Hematopoietic multipotent progenitor cell treated with erythropoietin and hydrocortisone succinate and interleukin-3 and kit ligand, for 6 days (in vitro differentiated cells): Measurements from ENCODE around the gene CYP2C8.
"Not testable (repeated sequence)": the region's sequence is repeated elsewhere in the genome, so short reads cannot be mapped to it uniquely, and the experiment has no call there.

Source experiments
- DNase-seq: peaks from one replicate; pipeline ENCODE4 v3.0.0-alpha.2; 2015

Gene CYP2C8

DNA sequence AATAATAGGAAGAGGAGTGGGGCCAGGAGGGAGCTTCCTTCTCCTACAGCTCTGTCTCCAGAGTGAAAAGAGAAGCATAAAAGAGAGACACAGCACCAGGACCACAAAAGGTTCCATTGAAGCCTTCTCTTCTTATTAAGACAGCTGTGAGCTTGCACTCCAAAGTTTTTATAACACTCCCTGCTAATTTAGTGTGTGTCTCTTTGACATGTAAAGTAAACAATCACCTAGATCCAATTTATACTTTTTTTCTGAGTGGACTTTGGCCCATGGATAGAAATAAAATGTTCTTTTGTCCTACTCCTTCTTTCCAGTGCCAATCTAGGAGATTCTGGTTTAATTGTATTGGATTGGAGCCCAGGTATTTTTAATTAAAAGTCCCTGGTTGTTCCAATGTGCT lies at the start of gene CYP2C8:
Gene CYP2C8, minus strand, starts transcription at position 212 of the 400 bp plus-strand sequence. Its CDS starts 95 bp downstream, at position 117.
- DNase-seq = no peak

DNA sequence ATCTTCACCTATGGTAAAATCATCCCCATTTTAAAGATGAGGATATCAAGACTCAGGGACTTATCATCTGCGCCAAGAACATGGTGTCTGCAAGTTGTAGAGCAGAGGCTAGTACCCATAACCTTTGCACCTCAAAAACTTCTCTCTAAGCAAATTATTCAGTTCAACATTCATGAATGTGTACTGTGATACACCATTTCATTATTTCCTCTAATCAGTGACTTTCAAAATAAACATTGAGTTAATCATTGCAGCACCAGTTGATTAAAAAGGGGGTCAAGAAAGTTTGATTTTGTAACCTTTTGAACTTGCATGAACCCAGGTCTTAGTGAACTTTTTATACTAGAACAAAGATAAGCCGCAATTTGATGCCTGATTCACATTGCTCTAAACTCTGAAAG lies 47.6 kb upstream of the CYP2C8 start:
- DNase-seq = no peak

DNA sequence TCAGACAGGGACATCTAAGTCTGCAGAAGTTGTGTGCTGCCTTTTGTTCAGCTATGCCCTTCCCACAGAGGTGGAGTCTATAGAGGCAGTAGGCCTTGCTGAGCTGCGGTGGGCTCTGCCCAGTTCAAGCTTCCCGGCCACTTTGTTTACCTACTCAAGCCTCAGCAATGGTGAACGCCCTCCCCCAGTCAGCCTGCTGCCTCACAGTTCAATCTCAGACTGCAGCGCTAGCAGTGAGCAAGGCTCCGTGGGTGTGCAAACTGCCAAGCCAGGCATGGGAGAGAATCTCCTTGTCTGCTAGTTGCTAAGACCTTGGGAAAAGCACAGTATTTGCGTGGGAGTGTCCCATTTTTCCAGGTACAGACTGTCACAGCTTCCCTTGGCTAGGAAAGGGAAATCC lies 41.5 kb upstream of the CYP2C8 start:
- not testable (repeated sequence) for DNase-seq

DNA sequence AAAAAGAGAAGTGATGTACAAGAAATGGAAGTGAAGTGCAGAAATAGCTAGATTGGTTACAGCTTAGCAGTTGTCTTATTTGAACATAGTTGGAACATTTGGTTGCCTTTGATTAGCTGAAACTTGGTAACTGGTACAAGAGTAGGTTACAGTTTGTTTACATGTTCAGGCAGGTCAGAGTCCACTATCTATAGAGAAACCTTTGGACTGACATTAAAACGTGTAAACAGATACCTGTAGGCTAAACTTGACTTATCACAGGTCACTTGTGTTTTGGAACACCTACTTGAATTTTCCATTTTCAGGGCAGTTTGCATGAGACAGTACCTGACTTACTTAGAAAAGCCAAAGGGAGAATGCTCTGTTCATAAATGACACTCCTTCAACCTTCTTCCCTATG lies 28.5 kb upstream of the CYP2C8 start:
- DNase-seq = no peak

DNA sequence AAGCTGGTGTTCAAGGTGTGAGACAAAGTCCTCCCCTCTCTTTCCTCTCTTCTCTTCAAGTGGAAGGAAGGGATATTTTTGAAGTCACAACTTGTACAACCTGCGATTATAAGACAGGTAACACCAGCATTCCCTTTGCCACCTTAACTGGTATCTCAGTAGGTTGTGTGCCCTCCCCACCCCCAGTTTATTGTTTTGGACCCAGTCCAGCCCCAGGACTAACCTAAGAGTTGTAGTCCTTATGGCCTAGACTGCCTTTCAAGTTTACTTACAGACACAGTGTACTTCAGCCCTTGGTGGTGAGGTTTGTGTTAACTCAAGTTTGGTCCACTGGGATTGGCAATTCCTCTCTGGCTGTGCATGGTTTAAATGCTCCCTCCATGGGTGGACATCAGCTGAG lies 26.8 kb upstream of the CYP2C8 start:
- no peak for DNase-seq

DNA sequence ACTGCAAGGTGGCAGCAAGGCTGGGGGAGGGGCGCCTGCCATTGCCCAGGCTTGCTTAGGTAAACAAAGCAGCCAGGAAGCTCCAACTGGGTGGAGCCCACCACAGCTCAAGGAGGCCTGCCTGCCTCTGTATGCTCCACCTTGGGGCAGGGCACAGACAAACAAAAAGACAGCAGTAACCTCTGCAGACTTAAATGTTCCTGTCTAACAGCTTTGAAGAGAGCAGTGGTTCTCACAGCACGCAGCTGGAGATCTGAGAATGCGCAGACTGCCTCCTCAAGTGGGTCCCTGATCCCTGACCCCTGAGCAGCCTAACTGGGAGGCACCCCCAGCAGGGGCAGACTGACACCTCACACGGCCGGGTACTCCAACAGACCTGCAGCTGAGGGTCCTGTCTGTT lies 10.3 kb upstream of the CYP2C8 start:
- DNase-seq = not testable (repeated sequence)

DNA sequence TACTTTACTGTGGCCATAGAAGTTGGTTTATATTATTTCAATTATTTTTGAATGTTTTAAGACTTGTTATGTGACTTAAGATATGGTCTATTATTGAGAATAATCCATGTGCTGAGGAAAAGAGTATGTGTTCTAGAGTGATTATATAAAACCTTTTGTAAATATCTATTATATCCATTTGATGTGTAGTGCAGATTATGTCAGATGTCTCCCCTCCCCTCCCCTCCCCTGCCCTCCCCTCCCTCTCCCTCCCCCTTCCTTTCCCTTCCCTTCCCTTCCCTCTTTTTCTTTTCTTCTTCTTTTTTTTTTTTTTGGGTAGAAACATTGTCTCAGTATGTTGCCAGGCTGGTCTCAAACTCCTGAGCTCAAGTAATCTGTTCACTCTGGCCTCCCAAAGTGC lies 8.3 kb upstream of the CYP2C8 start:
- no peak for DNase-seq

DNA sequence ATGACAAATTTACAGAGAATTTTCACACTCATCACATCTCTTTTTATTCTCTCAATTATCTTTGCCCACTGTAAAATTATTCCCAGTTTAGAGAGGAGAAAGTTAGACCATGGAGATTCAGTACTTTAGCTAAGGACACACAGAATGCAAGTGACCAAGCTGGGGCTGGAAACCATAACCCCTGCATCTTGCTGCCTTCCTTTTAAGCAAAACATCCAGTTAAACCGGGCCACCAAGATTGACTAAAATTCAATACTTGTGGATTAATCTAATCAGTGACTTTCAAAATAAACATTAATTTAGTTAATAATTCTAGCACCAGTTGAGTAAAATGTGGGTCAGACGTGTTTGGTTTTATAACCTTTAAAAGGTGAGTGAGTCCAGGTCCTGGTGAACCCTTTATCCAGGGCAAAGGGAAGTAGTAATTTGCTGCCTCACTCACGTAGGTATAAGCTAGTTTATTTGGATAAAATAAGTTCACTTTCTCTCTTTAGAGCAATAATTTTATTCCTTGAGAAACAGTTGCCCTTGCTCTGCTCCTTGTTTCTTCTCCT lies 1.9 kb upstream of the CYP2C8 start:
- no peak for DNase-seq

DNA sequence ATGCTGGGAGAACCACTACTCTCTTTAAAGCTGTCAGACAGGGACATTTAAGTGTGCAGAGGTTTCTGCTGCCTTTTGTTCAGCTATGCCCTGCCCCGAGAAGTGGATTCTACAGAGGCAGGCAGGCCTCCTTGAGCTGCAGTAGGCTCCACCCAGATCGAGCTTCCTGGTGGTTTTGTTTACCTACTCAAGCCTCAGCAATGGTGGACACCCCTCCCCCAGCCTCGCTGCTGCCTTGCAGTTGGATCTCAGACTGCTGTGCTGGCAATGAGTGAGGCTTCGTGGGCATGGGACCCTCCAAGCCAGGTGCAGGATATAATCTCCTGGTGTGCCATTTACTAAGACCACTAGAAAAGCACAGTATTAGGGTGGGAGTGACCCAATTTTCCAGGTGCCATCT lies 5.2 kb downstream of the CYP2C8 start:
- not testable (repeated sequence) for DNase-seq

DNA sequence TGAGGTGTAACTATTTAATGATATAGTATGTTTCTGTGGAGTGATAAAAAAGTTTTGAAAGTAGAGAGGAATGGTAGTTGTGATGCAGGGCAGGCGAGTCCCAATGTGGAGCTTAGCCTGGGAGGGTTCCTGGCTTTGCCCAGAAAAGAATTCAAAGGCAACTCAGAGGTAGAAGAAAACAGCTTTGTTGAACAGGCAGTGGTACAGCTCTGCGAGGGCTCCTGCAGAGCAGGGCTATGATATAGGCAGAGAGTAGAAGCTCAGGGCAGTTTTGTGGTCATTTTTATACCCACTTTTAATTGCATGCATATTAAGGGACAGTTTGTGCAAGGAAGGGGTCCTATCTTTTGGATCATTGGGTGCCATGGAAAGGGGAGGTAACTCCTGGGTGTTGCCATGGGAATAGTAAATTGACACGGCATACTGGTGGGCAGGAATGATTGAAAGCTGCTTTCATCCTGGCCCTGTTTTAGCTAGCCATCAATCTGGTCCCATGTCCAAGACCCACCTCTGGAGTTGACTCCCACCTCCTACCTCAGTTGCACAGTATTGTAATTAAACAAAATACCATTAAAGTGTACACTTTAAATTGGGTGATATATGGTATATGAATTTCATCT lies 12.4 kb downstream of the CYP2C8 start:
- no peak for DNase-seq

DNA sequence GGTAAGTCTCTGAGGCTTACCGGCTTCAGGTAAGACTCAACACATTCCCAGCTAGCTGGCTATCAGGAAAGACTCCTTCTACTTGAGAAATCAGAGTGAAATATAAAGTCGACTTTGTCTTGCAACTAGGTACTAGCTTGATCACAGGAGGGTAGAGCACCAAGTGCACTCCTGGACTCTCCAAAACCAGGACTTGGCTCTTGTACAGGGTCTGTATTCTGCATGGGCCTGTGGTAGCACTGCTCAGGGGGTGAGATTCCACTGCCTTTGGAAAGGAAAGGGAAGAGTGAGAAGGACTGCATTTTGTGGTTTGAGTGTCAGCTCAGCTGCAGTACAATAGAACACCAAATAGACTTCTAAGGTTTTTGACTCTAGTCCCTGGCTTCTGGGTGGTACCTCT lies 19.4 kb downstream of the CYP2C8 start:
- no peak for DNase-seq

DNA sequence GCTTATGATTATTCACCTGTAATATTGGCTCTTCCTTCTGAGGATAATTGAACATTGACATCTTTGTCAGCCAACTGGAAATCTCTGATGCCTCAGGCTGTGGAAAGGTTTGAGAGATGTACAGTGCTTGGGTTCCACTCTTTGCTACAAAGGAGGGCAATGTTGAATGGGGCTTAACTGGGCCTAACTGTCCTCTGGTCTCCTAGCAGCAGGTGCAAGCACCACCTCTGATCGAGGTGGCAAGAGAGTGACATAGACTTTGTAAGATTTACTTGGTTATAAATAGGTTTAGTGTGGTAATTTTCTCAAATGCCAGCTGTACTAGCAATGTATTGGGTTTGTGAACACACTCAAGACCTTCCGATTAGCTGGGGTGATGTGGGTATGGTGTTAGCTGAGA lies 21.1 kb downstream of the CYP2C8 start:
- no peak for DNase-seq

DNA sequence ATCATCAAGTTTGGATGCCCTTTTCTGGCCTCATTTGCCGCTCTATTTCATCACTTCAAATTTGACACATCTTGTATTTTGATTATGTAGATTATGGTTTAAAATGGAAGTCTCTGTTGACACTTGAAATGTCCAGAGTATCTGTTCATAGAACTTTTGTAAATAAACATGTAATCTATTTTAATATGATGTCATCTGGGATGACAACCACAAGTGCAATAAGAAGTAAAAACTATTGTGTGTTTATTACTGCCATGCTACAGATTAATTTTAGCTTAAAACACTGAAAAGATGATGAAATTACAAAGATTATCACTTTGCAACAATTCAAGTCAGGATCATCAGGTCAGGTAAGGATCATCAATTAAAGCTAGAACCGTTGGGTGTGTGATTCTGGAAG lies 30.0 kb downstream of the CYP2C8 start:
- DNase-seq = no peak

DNA sequence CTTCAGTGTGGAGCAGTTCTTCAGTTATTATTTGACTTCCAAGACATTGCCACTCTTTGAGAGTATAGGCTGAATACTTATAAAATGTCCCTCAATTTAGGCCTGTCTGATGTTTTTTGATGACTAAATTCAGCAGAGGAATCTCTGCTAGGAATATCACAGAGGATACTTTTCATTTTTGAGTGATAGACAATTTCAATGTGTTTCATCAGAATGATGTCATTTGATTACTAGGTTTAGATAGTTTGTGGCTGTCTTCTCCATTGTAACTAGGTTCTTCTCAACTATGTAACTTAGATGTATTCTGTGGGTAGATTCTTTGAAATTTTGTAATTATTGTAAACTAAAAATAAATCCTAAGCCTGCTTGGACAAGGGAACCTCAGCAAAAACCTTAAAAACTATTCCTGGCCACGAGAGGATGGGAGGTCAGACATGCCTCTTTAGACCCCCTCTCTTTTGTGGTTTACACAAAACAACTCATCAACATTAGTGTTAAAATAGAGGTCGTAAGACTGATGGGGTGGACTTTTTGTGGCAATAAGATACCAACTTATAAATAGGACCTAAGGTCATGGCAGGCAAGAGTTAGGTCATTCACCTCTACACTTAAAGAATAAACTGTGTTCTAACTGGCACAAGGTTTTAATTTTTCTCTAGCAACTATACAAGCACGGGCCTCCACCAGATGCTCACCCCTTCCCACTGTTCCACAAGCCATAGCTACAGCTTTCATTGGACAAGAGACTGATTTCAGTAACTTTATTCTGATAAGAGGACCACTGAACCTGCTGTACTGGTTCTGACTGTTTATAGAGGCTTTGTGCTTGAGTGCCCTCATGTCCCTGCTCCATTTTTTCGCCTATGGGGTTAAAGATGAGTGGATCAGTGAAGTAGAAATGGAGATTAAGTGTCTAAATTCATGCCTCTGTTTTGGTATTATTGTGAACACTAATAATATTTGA lies 33.7 kb downstream of the CYP2C8 start:
- DNase-seq = no peak

DNA sequence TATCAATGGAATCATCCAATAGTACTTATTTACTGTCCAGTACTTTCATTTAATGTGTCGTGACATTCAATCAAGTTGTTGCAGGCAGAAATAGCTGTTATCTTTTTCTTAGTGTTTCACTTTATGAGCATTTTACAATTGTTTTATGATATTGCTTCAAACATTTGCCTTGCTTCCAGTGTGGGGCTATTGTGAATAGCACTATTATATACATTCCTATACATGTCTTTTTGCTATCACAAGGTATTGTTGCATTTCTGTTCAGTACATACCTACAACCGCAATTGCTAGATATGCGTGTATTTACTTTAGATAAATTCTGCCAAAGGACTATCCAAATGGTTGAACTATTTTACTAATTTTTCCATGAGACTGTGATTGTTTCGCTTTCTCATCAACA lies 34.9 kb downstream of the CYP2C8 start:
- DNase-seq = no peak

DNA sequence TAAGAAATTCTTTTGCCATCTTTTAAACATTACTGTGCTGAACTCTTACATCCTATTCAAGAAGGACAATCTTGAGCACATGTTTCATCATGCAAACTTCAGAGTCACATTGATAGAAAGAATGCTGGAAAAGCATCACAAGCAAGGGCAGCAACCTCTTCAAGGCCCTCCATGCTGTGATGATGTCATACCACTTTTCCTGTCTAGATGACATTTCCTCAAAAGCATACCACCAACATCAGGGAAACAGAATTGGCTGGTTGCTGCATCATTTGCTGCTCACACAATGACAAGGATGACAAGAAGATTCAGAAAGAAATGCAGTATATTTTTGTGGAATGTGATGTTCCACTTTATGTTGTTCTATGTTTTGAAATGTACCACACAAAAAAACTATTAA lies 37.6 kb downstream of the CYP2C8 start:
- no peak for DNase-seq

DNA sequence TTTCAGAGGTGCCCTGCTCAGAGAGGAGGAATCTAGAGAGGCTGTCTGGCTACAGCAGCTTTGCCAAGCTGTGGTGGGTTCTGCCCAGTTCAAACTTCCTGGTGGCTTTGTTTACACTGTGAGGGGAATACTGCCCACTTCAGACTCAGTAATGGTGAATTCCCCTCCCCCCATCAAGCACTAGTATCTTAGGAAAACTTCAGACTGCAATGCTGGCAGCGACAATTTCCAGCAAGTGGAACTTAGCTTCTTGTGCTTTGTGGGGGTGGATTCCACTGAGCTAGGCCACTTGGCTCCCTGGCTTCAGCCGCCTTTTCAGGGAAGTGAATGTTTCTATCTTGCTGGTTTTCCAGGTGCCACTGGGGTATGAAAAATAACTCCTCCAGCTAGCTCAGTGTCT lies 42.8 kb downstream of the CYP2C8 start:
- no peak for DNase-seq

DNA sequence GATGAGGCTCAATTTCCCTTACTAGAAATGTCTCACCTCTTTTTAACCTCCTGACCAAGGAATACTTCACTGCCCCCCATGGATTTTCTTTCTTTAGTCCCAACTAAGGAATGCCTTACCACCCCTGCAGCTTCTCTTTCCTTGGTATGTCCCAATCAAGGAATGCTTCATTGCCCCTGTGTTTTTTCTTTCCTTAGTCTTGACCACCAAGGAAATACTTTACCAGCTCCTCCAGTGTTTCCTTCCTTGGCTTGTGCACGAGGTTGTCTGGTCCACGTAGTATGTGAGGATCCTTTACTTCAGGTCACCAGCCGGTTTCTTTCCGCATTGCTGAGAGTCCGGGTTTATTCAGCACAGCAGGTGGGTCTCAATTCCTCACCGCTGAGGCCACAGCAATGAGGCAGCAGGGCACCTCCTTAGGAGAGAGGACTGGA lies 71.5 kb downstream of the CYP2C8 start:
- DNase-seq = no peak

DNA sequence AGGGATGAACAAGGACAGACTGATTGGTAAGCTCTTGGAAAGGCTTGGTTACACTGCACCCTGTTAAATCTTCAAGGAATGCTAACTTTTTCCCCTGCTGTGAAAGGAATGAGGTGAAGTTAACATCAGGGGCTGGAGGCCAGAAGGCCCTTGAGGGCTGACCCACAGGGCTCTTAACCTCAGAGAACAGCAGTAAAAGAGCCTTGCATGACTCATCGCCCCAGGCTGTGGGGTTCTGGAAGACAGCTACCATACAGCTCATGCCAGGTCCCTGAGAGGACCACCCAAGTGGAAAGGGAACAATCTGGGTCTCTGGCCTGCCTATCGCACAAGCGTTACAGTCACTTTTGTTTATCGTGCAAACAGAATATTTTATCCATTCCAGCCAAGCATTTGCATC lies 76.5 kb downstream of the CYP2C8 start:
- no peak for DNase-seq

DNA sequence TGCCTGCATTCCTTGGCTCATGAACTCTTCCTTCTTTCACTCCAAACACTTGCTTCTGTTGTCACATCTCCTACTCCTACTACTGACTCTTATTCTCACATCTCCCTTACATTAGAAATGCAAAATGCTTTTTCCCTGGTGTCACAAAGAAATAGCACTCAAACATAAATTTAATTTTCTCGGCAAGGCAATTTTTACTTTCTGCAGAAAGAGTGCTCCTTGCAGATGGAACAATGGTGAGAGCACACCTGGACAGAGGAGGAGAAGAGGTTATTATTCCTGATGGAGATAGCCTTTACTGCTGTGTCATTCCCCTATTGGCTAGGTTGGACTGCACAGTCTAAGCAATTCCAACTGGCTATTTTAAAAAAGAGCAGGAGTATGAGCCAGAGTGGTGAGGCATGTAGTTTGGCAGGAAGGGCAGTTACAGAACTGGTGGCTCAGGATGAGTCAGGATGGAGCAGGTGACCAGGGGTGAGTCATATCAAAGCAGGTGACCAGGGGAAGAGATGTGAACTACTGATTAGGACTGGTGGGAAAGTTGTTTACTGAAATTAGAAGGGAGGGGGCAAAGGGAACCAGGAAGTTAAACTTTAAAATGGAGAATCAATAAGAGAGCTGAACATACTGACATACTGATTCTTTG lies 77.9 kb downstream of the CYP2C8 start:
- no peak for DNase-seq

DNA sequence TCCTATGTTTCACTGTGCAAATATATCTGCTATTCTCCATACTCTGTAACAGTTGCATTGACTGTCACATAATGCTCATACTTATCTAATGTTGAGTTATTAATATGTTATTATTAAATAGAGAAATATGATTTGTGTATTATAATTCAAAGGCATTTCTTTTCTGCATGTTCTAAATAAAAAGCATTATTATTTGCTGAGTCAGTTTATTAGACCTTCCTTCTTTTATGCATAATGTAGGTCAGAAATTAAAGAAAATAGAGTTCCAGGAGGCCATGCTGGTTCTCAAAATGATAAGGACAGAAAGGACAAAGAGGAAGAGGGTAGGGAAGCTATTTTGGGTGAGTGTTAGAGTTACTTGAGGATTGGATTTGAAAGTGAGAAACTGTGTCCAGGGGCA lies 80.1 kb downstream of the CYP2C8 start:
- DNase-seq = no peak
